GM21717 (cell line): Measurements from ENCODE around the gene GRM7.

Source experiments
- ATAC-seq: cut with Tn5 transposase; IDR thresholded peaks from one replicate; pipeline ENCODE4 v1.9.1; 2021; ENCODE audit warnings: mild to moderate bottlenecking, moderate library complexity; ENCODE audit not compliant: unreplicated experiment

The GRM7 gene

GRCh38 chr3:6965881-6966280 lies 105.0 kb downstream of the GRM7 start:
- ATAC-seq: no peak

DNA sequence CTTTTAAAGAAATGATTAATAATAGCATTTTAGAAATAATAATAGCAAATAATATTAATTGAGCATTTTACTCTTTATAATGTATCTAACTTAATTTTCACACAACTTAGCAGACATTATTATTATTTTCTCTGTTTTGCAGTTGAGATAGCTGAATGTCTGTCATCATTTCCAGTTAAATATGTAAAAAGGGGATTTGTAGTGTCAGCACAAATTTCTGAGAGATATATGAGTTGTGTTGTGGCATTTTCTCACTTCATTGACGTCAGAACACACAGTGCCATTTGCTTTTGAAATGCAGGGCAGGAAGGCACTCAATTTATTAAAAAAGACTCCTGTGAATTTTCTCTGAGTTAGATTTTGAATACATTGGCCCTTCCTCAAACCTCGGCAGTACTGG lies 111.0 kb downstream of the GRM7 start:
- ATAC-seq: no peak

DNA sequence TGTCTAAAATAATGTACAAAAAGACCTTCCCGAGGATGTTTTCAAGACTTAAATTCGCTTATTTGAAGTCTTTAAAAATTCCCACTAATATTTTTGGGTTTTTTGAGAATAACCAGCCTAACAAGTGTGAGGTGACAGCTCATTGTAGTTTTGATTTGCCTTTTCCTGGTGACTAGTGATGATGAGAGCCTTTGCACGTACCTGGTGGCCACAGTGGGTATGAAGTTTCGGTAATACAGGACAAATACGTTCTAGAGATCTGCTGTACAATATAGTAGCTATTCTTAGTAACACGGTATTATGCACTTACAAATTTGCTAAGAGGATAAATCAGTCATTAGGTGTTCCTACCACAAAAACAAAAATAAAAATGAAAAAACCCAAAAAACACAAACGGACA lies 124.9 kb downstream of the GRM7 start:
- ATAC-seq: no peak

- no peak for ATAC-seq
These were observed 128.8 kb downstream of the GRM7 start for GRCh38 chr3:6989608-6990291.

- ATAC-seq: no peak
These were observed 133.3 kb downstream of the GRM7 start for GRCh38 chr3:6994081-6994668.

DNA sequence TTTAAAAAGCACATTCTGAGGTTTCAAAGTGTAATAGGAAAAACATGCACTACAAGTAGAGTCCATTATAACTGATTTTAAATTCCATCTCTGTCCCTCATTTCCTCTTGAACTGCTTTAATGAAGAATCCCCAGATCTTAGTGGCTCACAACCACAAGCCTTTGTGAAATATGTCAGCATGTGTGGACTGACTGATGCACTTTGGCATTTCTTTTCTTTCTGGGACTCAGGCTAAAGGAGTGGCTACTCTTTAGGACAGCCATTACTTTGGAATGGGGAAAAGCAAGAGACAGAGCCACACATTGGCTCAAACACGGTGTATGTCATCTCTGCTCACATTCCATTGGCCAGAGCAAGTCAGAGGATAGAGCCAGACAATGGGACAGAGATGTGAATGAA lies 139.6 kb downstream of the GRM7 start:
- no peak for ATAC-seq

DNA sequence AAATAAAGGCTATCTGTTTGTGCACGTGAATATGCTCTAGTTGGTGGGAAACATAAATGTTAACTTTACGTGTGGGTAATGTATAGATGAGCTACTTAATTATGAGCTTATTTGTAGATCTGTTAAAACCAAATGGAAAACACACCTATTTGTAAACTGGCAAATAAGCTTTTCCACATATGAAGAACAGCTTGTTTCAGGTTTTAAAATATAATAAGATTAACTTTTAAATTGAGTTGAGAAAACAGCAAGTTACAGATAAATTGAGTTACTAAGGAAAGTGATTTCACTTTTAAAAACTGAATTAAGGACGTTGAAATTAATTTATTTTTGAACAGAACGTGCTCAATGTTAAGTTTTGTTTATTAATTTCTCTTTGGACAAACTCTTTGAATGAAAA lies 140.5 kb downstream of the GRM7 start:
- no peak for ATAC-seq

GRCh38 chr3:7015683-7016440 lies 154.9 kb downstream of the GRM7 start:
- no peak for ATAC-seq

DNA sequence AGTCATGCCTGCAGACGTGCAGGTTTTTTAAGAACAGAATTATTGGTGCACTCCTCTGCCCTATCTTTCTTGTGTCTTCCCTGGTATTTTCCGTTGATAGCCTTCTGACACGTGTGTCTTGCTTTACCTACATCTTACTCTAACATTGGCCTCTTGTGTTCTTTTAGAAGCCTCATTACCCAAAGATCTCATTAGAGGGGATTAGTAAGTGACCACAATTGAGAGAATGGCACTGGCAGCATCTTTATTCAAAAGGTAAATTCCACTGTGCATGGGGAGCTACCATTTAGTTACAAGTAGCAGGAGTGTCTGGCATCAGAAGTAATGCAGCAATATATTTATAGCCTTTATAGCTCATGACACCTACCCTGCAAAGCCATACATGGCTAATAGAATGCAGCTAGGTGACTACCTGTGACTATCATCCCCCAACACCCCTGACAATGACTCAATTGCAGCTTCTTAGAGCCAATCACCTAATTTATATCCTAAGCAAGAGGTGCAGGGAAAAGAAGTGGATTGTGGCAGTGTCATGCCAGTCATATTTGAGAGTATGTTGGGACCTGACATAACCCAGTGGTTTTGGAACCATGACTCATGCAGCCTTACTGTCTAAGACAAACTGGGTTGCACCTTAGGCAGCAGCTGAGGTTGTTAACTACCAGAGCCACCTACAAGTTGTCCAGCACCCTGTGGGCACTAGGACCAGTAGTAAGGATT lies 164.8 kb downstream of the GRM7 start:
- no peak for ATAC-seq

DNA sequence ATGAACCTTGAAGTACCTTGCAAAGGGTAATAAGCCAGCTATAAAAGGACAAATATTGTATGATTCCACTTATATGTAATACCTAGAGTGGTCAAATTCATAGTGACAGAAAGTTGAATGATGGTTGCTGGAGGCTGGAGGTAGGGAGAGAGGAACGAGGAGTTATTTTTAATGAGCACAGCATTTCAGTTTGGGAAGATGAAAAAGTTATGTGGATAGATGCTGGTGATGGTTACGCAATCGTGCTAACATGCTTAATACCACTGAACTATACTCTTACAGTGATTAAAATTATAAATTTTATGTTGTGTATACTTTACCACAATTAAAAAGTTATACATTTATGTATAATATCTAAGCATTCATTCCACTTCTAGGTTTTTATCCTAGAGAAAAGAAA lies 168.6 kb downstream of the GRM7 start:
- no peak for ATAC-seq

DNA sequence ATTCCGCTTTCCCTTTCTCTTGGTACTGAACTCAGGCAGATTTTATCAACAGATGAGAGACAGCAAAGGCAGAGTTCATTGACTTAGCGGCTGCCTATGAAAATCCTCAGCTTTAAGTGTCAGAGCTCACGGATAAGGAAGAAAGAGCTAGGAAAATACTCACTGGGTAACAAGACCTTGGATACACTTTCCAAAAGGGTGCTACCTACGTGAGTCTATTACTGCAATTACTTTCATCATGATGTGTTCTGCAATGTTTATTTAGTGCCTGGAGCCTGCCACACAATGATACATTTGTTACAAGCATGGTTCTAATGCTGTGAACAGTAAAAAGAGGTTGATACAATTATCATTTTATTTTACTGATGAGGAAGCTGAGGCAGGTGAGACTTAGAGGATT lies 177.5 kb downstream of the GRM7 start:
- no peak for ATAC-seq

DNA sequence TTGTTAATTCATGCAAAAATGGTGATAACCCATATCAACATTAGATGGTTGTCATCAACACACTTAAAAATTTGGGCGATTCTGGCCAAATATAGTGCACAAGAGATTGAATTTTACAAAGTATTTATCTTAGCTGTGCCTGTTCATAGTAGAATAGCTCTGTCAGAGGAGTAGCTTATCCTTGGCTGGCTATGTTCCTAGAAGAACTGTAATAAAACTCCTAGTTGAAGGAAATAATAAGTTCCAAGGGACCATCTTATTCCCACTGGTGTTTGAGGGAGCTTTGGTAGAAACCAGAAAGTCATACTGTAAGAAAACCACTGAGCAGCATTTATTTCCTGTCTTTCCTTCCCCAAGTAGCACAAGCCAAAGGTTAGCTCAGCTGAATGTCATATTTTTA lies 201.8 kb downstream of the GRM7 start:
- ATAC-seq: no peak

DNA sequence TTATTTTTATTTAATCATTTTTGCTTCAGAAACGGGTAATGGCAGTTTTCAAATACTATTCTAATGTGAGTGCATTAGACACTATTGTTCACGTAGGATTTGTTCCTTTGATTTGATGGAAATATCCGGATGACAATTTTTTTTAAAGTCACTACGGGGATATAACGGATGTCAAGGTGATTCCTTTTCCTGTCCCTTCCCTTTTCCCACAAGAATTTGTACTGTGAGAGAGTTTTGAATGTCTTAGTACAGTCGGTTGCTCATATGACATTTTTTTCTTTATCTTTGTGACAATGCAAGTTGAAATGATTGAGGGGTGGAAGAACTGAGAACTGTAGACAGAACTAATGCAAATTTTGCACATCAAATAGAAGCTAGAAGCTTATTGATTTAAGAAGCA lies 209.5 kb downstream of the GRM7 start:
- ATAC-seq: no peak

DNA sequence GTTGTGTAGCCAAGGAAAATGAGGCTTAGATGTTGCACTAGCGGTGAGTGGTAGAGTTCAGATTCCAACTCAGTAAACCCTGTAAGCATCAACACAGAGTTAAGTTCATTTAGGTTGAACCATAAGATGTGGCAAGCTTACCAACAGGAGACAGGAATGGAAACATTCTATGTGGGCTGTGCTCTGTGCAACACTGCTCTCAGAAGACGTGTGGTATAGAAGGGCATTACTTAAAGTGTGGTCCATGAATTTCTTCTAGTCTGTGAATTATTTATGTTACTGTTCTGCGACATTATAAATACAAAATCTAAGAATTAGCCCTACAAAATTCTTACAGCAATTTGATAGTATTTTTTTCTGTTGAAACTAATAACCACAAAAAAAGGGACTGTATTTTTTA lies 213.3 kb downstream of the GRM7 start:
- ATAC-seq: no peak

DNA sequence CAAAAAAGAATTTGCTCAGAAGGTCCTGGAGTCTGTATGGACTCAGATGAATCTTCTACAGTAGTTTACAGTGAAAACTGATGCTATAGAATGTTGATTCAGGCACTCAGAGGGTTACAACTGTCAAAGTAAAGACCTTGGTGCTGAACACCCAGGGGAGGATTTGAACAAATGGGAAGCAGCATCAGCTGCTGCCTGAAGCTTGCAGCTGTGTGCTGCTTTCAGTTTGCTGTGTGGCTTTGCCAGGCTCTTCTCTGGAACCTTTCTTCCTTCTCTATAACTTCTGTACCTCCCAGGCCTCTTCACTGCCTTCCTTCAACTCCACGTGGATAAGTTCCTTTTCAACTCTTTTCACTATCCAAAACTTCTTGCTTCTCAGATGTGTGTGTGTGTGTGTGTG lies 214.2 kb downstream of the GRM7 start:
- no peak for ATAC-seq

GRCh38 chr3:7075901-7076300 lies 215.0 kb downstream of the GRM7 start:
- ATAC-seq: no peak

- no peak for ATAC-seq
These were observed 221.3 kb downstream of the GRM7 start for GRCh38 chr3:7082244-7082643.

DNA sequence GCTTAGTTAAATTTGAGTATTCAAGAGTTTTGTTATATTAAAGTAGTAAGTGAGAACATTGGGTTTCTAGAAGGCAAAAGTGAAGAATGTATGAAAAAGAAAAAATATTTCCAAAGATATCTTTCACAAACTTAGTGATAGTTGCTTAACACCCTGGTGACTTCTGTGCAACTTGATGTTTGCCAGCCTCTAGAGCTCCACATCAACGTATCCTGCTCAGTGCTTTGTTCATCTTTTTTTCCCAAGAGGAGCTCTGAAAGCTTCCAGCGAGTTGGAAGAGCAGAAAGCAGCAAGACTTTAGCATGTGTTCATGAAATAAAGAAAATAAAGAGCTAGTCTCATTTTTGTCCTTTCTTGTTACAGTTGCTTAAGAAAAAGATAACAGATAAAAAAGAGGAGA lies 225.5 kb downstream of the GRM7 start:
- ATAC-seq: no peak

DNA sequence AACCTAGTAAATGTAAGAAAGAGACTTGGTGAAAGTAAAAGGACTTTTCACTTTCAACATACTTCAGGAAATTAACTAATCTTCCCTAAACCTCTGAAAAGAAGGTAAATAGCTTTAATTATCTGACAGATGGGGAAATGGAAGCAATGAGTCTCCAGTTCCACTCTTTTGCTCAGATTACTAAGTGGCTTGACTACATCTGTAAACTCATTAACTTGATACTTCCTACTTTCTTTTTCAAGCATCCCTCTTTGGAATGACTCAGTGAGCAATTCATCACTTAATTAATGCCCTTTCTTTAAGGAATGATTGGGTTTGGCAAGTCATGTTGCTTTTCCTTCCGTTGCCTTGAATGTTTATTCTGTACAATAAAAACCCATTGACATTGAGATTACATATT lies 234.2 kb downstream of the GRM7 start:
- no peak for ATAC-seq

DNA sequence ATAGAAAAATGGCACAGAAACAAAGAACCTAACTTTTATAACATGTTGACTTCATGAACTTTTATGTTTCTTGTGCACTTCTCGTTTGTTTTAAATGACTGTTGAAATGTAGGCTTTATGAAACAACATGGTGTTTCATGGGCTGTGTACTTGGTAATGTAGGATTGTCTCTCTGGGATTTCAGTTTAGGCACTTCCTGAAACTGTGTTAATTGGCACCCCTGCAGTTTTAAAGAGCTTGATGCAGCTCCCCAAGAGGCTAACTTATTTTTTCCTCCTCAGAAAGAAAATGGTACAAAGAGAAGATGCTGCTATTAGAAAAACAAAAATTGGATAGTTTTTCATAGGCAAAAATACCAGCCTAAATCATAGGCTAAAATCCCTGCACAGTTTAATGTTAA lies 239.2 kb downstream of the GRM7 start:
- ATAC-seq: no peak

GRCh38 chr3:7106635-7107034 lies 245.7 kb downstream of the GRM7 start:
- ATAC-seq: no peak
